Inflammatory macrophage treated with lipopolysaccharide for 4 hours (primary cell): ENCODE data around the gene FLT4.

Experiments
- DNase-seq: peaks from one replicate; pipeline ENCODE4 v3.0.0-alpha.2; 2020

Gene FLT4

DNA sequence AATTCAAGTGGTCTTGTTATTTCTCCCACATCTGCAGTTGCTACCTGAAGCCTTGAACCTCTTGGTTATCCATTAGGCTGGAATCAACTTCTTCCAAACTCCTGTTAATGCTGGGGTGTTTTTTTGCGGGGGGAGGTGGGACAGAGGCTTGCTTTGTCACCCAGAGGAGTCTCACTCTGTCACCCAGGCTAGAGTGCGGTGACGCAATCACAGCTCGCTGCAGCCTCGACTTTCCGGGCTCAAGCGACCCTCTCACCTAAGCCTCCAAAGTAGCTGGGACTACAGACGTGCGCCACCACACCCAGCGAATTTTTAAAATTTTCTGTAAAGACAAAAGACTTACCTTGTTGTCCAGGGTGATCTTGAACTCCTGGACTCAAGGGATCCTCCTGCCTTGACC lies 62.5 kb downstream of the FLT4 start:
- no peak for DNase-seq

DNA sequence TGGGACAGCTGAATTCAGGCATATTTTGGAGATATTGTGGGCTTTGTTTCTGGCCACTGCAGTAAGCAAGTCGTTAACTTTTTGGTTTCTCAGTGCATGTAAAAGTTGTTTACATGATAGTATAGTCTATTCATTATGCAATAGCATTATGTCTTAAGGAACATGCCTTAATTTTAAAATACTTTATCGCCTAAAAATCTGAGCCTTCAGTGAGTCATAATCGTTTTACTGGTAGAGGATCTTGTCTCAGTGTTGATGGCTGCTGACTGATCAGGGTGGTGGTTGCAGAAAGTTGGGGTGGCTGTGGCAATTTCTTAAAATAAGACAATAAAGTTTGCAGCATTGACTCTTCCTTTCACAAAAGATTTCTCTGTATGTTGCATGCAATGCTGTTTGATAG lies 63.2 kb downstream of the FLT4 start:
- no peak for DNase-seq

DNA sequence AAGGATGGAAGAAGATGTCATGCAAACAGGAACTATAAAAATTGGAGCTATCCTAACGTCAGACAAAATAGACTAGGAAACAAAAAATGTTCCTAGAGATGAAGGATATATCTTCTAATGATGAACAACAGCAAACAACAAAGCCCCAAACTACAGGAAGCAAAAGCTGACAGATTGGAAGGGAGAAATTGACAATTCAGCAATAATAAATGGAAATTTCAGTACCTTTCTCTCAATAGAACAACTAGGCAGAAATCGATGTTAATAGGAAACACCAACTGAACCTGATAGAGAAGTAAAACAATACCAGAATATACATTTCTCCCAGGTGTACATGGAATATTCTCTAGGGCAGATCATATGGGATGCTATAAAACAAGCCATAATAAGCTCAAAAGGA lies 65.7 kb downstream of the FLT4 start:
- no peak for DNase-seq

DNA sequence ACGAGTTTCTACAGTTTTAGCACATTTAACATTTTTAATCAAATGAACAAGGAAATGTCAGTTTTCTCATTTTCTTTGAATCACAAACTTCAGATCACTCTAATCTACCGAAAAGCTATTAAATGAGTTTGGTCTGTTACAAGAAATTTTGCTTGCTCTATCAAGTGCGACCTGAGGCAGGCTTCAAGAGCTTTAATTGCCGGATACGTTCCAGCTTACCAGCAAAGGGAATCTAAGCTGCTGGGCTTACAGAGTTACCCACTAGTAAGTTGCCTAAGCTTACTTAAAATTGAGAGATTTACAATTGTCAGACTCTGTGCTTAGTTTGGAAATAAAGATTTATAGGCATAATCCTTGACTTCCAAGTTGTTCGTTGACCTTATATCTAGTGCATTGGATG lies 68.7 kb downstream of the FLT4 start:
- DNase-seq: no peak

DNA sequence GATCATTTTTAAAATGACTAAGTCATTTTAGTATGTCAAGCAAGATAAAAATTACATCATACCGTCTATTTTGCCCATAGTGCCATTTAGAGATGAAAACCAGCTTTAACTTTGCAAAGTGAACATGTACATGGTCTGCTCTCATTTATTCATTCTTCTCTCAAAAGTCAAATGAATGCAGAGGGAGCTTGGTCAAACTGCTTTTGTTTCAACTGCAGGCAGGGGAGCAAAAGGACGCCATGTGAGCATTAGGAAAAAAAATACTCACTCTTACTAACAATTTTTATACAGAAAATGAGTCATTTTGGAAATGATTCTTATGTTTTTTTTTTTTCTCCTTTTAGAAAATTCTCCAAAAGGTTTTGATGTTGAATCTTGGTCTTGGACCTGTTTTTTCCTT lies 73.8 kb downstream of the FLT4 start:
- no peak for DNase-seq

DNA sequence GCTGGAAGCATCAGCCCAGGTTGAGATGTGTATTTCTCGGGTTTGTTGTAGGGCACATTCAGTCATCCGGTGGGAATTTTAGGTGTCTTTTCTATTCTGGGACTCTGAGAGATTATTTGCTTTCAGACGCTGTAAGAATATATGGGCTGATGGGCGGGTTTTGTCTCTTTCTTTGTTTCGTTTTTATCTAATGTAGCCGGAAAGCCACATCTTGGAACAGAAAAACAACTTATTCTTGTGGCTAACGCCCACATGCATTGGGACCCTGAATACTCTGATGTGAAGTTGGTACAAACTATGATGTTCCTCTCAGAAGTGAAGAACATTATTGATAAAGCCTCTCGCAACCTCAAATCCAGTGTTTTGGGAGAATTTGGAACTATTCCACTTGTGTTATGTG lies 80.5 kb downstream of the FLT4 start:
- DNase-seq: no peak

DNA sequence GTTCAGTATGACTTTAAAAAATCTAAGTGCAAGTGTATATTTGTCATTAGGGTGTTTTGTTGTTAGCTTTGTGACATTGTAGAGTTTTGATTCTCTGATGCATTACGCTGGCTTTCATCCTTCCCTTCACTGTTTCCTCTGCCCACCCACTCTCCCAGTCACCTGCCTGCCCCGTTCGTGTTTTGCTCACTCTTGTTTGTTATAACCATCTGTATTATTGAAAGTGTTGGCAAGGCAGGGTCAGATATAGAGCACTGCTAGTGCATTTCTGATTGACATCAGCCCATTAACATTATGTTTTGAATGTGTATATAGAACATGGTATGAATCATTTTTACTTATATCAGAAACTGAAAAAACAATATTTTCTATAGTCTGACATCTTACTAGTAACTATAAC lies 85.4 kb downstream of the FLT4 start:
- DNase-seq: no peak

DNA sequence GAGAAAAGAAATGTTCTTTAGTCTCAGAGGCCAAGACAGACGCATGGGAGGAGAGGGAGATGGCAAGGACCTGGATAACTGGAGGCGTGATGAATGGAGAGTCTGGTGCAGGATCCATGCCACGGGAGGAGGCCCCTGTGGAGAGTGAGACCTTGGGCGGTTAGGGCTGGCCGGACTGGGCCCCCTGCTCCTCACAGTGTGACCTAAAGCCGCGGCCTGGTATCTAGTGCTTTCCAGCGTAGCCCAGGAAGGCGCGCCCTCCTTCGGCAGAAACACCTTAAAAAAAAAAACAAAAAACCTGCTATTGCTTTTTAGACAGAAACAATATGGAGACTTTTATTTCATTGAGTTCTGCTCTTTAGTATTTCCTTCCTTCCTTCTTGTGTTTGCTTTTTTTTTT lies 91.2 kb downstream of the FLT4 start:
- DNase-seq: no peak

DNA sequence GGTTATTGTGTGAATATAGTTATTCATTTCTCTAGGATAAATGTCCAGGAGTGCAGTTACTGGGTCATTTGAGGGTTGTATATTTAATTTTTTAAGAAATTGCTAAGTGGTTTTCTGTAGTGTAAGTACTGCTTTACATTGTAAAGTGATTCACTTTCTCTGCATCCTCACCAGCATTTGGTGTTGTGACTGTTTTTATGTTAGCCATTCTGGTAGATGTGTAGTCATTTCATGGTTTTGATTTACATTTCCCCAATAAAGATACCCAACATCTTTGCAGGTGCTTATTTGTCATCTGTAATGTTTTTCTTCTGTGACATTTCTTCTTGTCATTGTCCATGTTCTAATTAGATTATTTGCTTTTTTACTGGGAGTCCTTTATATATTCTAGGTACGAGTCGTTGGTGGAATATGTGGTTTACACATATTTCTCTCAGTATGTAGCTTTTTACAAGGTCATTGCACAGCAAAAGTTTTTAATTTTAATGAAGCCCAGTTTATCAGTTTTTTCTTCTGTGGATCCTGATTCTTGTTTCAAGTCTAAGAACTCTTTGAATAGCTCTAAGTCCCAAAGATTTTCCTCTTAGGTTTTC lies 92.1 kb downstream of the FLT4 start:
- no peak for DNase-seq

DNA sequence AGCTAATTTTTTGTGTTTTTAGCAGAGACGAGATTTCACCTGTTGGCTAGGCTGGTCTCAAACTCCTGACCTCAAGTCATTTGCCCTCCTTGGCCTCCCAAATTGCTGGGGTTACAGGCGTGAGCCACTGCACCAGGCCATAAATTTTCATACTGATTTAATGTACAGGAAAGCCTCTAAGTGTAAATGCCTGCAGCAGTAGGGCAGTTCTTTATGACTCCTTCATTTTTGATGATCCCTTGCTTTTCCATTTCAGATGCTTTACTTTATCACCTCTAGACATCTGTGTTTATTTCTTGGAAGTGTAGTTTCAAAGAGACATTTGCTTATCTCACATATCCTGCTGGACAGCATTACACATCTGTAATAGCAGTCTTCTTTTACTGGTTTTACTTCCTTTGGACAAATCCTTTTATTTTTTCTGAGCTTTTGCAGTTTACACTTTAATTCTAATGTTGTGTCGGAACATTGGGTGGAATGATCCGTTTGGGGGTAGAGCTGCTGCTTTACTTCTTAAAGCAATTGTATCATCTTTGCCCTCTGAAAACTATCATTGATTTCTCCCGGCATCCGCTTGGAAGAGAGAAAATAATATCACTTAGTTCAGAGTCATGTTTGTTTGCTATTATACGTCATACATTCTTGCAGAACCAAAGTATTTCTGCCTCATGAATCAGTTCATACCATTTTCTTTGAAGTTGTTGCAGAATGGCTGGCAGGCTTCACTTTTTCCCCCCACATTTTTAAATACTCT lies 94.1 kb downstream of the FLT4 start:
- DNase-seq: no peak

DNA sequence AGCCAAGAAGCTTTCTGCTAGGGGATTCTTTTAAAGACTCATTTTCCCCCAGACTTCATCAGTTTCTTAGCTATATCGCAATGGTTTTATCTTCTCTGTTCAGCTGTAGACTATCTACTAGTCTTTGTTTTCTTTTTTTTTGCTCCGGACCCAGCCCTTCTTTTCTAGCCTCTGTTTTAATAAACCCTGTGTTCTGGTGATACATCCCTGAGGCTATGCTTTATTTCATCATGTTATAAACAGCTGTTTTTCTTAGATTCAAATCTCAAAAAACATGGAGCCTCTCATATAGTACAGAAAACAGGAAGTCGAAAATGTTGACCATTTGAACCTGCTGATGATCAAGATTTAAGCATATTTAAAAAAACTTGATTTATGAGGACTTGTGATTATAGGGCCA lies 95.9 kb downstream of the FLT4 start:
- DNase-seq: no peak
